Keratinocyte (primary cell): Measurements from ENCODE around the gene CD200.

Source experiments
- CTCF ChIP-seq, 3 experiments: IDR thresholded peaks in 1 of 3; conservative IDR thresholded peaks in 1 of 3; optimal IDR thresholded peaks in 1 of 3; 2 replicates in 2 of 3; 3 replicates in 1 of 3; pipeline versions ENCODE3 to v1.5.1; 2011; ENCODE audit warnings: low read length in 3 of 3, mild to moderate bottlenecking in 3 of 3, moderate library complexity in 2 of 3, control low read depth in 1 of 3, inconsistent platforms in 1 of 3; ENCODE audit not compliant: insufficient read depth in 2 of 3; ENCODE audit errors: extremely low read depth in 1 of 3
- EZH2 ChIP-seq: IDR thresholded peaks from one replicate; pipeline ENCODE4 v1.6.1; 2012; ENCODE audit warnings: inconsistent platforms, mild to moderate bottlenecking, low read length, moderate library complexity

GRCh38 chr3:112379020-112379690 is 46.2 kb downstream of the CD200 start:
- TF ChIP-seq CTCF (optimal IDR thresholded peaks at IDR 0.05 in 1 of 3, IDR thresholded peaks at IDR 0.05 in 1 of 3, conservative IDR thresholded peaks at IDR 0.05 in 1 of 3; ENCODE audit: extremely low read depth in 1 of 3, insufficient read depth in 2 of 3, low read length in 3 of 3) (no peak), EZH2 (no peak)
